Measurements from ENCODE around the gene SNAPC3. TPM values are rescaled to one million over a fixed set of nuclear protein-coding genes. Genes with fewer than 3 reads are reported as not detected.
"Not testable (repeated sequence)": the region's sequence is repeated elsewhere in the genome, so short reads cannot be mapped to it uniquely, and the experiment has no call there.

Gene SNAPC3
- polyA plus RNA-seq, 1 experiment = 12.5 TPM

DNA sequence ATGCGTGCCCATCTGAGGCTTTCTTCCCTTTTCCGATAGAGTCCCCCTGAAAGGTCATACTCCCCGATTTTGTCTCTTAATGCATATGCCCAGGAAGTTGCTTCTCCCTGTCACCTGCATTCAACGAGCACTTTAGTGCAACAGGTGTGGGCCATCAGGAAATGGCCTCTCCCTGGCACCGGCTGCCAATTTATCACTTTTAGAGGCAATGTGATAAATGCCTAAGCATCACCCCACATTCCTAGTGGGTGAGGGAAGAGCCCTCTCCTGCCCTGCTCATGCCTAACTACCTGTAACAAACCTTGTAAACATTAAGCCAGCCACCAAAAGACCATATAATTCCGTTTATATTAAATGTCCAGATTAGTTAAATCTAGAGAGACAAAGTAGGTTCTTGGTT is 1.1 kb upstream of the SNAPC3 start:
- Histone ChIP-seq H3K4me3 (ENCODE audit: low read depth, low read length) (no peak overlapping the region), H3K36me3 (ENCODE audit: control insufficient read depth, insufficient read depth, low read length) (peaks cover 9% of the 10 kb centered on the region), H3K27me3 (ENCODE audit: control insufficient read depth, insufficient read depth, low read length) (no peaks in the 10 kb centered on the region)
- CTCF ChIA-PET = interaction anchor here (1.2 kb wide), 1 partner anchor 150 kb away, joined by 3 read pairs; no protein-coding TSS in a partner anchor
- no peak for DNase-seq (ENCODE audit: low read depth)
- POLR2A ChIA-PET = no interaction called here
- TF ChIP-seq, protein P1, sequence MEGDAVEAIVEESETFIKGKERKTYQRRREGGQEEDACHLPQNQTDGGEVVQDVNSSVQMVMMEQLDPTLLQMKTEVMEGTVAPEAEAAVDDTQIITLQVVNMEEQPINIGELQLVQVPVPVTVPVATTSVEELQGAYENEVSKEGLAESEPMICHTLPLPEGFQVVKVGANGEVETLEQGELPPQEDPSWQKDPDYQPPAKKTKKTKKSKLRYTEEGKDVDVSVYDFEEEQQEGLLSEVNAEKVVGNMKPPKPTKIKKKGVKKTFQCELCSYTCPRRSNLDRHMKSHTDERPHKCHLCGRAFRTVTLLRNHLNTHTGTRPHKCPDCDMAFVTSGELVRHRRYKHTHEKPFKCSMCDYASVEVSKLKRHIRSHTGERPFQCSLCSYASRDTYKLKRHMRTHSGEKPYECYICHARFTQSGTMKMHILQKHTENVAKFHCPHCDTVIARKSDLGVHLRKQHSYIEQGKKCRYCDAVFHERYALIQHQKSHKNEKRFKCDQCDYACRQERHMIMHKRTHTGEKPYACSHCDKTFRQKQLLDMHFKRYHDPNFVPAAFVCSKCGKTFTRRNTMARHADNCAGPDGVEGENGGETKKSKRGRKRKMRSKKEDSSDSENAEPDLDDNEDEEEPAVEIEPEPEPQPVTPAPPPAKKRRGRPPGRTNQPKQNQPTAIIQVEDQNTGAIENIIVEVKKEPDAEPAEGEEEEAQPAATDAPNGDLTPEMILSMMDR (IDR thresholded peaks at IDR 0.05; ENCODE audit: insufficient read depth, low read depth, low read length) = no peak

DNA sequence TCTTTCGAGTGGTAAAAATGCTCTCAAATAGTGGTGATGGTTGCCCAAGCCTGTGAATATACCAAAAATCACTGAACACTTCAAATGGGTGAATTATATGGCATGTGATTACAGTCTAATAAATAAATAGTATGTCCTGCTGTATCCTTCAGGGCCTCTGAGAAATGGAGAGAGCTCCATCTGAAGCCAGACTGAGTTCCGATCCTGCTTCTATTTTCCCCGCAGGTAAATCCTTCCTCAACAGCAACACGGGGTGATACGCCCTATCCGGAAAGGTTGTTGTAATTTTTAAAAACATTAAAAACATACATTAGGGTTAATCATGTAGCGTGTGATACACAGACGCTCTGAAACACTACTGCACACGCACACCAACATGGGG is 695 bp upstream of the SNAPC3 start:
- CTCF ChIA-PET = interaction anchor here (0.6 to 1.2 kb wide), 2 partner anchors 150 to 517 kb away, joined by 3 read pairs; no protein-coding TSS in a partner anchor
- no peaks in the 10 kb centered on the region for H3K27me3 ChIP-seq (ENCODE audit: control insufficient read depth, insufficient read depth, low read length)
- H3K4me3 ChIP-seq (ENCODE audit: low read depth, low read length) = peak overlapping the region; percentile 71
- POLR2A ChIA-PET = no interaction called here
- TF ChIP-seq, protein P1 (IDR thresholded peaks at IDR 0.05; ENCODE audit: insufficient read depth, low read depth, low read length) = no peak
- H3K36me3 ChIP-seq (ENCODE audit: control insufficient read depth, insufficient read depth, low read length) = peaks cover 9% of the 10 kb centered on the region
- no peak for DNase-seq (ENCODE audit: low read depth)

DNA sequence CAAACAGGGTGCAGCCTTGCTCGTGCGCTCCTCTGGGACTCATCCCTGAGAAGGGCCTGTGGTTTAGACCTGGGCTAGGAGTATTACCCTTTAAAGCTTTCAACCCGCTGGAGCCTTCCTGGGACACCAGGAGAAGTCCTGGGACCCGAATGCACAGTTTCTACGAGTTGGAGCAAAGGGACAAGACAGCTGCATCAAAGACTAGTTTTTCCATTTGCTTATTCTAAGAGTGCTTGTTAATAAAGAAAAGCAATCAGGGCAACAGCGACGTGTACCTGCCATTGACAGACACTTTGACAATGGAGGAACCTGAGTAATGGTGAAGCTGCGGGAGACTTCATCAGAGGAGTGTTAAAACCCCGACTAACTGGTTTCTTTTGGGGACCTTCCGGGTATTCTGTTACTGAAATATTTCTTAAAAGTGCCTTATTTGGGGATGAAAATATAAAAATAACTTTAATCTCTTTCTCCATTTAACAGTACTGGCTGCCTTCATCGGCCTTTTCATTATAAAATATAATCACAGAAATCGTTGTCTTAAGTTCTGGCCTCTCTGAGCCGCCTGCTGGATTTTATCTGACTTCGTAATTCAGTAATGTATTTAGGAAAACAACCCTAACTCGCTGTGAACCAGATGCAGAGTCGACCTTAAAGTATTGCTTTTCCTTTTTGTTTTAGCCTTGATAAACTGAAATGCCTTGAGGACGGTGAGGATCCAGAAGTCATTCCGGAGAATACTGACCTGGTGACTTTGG is 732 bp downstream of the SNAPC3 start:
- H3K36me3 ChIP-seq (ENCODE audit: control insufficient read depth, insufficient read depth, low read length) = peaks cover 9% of the 10 kb centered on the region
- CTCF ChIA-PET = interaction anchor here (0.6 to 1.4 kb wide), 4 partner anchors 8 to 97 kb away, joined by 3 to 6 read pairs (median 3); no protein-coding TSS in a partner anchor
- H3K4me3 ChIP-seq (ENCODE audit: low read depth, low read length) = peak overlapping the region; percentile 71
- POLR2A ChIA-PET = no interaction called here
- DNase-seq (ENCODE audit: low read depth) = no peak
- no peaks in the 10 kb centered on the region for H3K27me3 ChIP-seq (ENCODE audit: control insufficient read depth, insufficient read depth, low read length)
- TF ChIP-seq, protein P1 (IDR thresholded peaks at IDR 0.05; ENCODE audit: insufficient read depth, low read depth, low read length) = peak; percentile 37; the same call in 1 of the 2 replicates

DNA sequence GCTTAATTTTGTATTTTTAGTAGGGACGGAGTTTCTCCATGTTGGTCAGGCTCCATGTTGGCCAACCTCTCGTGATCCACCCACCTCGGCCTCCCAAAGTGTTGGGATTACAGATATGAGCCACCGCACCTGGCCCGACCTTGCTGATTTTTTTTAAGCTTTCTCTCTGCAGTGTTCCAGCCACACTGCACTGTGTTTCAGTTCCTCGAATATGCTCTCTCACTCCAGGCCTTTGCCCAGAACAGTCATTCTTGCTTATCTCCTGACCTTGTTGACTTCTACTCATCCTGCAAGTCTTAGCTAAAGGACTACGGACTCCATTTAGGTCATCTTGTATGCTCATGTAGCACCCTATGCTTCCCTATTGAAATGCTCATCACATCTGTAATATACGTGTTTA is 3.3 kb downstream of the SNAPC3 start:
- H3K4me3 ChIP-seq (ENCODE audit: low read depth, low read length) = no peak overlapping the region
- peaks cover 9% of the 10 kb centered on the region for H3K36me3 ChIP-seq (ENCODE audit: control insufficient read depth, insufficient read depth, low read length)
- POLR2A ChIA-PET = no interaction called here
- TF ChIP-seq, protein P1 (IDR thresholded peaks at IDR 0.05; ENCODE audit: insufficient read depth, low read depth, low read length) = no peak
- H3K27me3 ChIP-seq (ENCODE audit: control insufficient read depth, insufficient read depth, low read length) = no peaks in the 10 kb centered on the region
- CTCF ChIA-PET = interaction anchor here (1.1 kb wide), 1 partner anchor 151 kb away, joined by 4 read pairs; no protein-coding TSS in a partner anchor
- DNase-seq (ENCODE audit: low read depth) = no peak

DNA sequence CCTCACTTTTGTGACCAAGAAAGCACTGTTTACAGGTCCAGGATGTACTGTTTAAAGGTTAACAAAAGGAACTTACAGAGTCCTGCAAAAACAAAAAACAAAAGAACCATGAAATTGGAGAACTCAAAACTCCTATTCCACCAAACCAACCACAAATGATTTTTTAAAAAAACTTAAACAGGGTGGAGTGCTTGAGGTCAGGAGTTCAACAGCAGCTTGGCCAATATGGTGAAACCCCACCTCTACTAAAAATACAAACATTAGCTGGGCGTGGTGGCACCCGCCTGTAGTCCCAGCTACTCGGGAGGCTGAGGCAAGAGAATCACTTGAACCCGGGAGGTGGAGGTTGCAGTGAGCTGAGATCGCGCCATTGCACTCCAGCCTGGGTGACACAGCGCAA is 5.0 kb downstream of the SNAPC3 start:
- CTCF ChIA-PET; H3K36me3 ChIP-seq (ENCODE audit: control insufficient read depth, insufficient read depth, low read length); H3K4me3 ChIP-seq (ENCODE audit: low read depth, low read length); H3K27me3 ChIP-seq (ENCODE audit: control insufficient read depth, insufficient read depth, low read length); DNase-seq (ENCODE audit: low read depth): not testable (repeated sequence)
- POLR2A ChIA-PET = interaction anchor here (0.5 to 0.6 kb wide), 2 partner anchors 82 to 90 kb away, joined by 3 to 5 read pairs; no protein-coding TSS in a partner anchor

Data from BJ (cell line).